ENCODE measurements around the gene CAMK1.

The CAMK1 gene

GRCh38 chr3:9727743-9728142 lies 42.0 kb downstream of the CAMK1 start:
- Histone ChIP-seq H3K36me3 (ENCODE audit: control insufficient read depth, insufficient read depth, low read length) (no peaks in the 10 kb centered on the region), H3K4me3 (ENCODE audit: low read depth, low read length) (no peak overlapping the region), H3K9ac (ENCODE audit: low read depth, low read length) (no peak overlapping the region), H3K9me3 (ENCODE audit: control insufficient read depth, insufficient read depth, low read length) (no peaks in the 10 kb centered on the region), H3K27me3 (ENCODE audit: control insufficient read depth, insufficient read depth, low read length) (no peaks in the 10 kb centered on the region), H3K4me1 (ENCODE audit: control insufficient read depth, insufficient read depth, low read length) (peaks cover 5% of the 10 kb centered on the region)

GRCh38 chr3:9727041-9727595 lies 42.6 kb downstream of the CAMK1 start:
- H3K36me3 ChIP-seq (ENCODE audit: control insufficient read depth, insufficient read depth, low read length): no peaks in the 10 kb centered on the region
- no peaks in the 10 kb centered on the region for H3K9me3 ChIP-seq (ENCODE audit: control insufficient read depth, insufficient read depth, low read length)
- no peaks in the 10 kb centered on the region for H3K27me3 ChIP-seq (ENCODE audit: control insufficient read depth, insufficient read depth, low read length)
- H3K4me3 ChIP-seq (ENCODE audit: low read depth, low read length): peak overlapping the region; percentile 39
- peaks cover 2% of the 10 kb centered on the region for H3K4me1 ChIP-seq (ENCODE audit: control insufficient read depth, insufficient read depth, low read length)
- H3K9ac ChIP-seq (ENCODE audit: low read depth, low read length): no peak overlapping the region

GRCh38 chr3:9725775-9726515 lies 43.8 kb downstream of the CAMK1 start:
- Histone ChIP-seq H3K36me3 (ENCODE audit: control insufficient read depth, insufficient read depth, low read length) (no peaks in the 10 kb centered on the region), H3K9ac (ENCODE audit: low read depth, low read length) (no peak overlapping the region), H3K27me3 (ENCODE audit: control insufficient read depth, insufficient read depth, low read length) (no peaks in the 10 kb centered on the region), H3K4me1 (ENCODE audit: control insufficient read depth, insufficient read depth, low read length) (peaks cover 2% of the 10 kb centered on the region), H3K9me3 (ENCODE audit: control insufficient read depth, insufficient read depth, low read length) (no peaks in the 10 kb centered on the region), H3K4me3 (ENCODE audit: low read depth, low read length) (no peak overlapping the region)

- H3K4me1 ChIP-seq (ENCODE audit: control insufficient read depth, insufficient read depth, low read length): peaks cover 2% of the 10 kb centered on the region
- H3K9me3 ChIP-seq (ENCODE audit: control insufficient read depth, insufficient read depth, low read length): no peaks in the 10 kb centered on the region
- H3K4me3 ChIP-seq (ENCODE audit: low read depth, low read length): no peak overlapping the region
- no peaks in the 10 kb centered on the region for H3K36me3 ChIP-seq (ENCODE audit: control insufficient read depth, insufficient read depth, low read length)
- no peaks in the 10 kb centered on the region for H3K27me3 ChIP-seq (ENCODE audit: control insufficient read depth, insufficient read depth, low read length)
- no peak overlapping the region for H3K9ac ChIP-seq (ENCODE audit: low read depth, low read length)
These were observed 48.1 kb downstream of the CAMK1 start for GRCh38 chr3:9721700-9722060.

- Histone ChIP-seq H3K27me3 (ENCODE audit: control insufficient read depth, insufficient read depth, low read length) (no peaks in the 10 kb centered on the region), H3K9ac (ENCODE audit: low read depth, low read length) (no peak overlapping the region), H3K4me1 (ENCODE audit: control insufficient read depth, insufficient read depth, low read length) (peaks cover 2% of the 10 kb centered on the region), H3K4me3 (ENCODE audit: low read depth, low read length) (no peak overlapping the region), H3K36me3 (ENCODE audit: control insufficient read depth, insufficient read depth, low read length) (no peaks in the 10 kb centered on the region), H3K9me3 (ENCODE audit: control insufficient read depth, insufficient read depth, low read length) (no peaks in the 10 kb centered on the region)
These were observed 48.6 kb downstream of the CAMK1 start for GRCh38 chr3:9721015-9721699.

GRCh38 chr3:9718118-9718517 lies 51.6 kb downstream of the CAMK1 start:
- Histone ChIP-seq H3K9ac (ENCODE audit: low read depth, low read length) (no peak overlapping the region), H3K27me3 (ENCODE audit: control insufficient read depth, insufficient read depth, low read length) (no peaks in the 10 kb centered on the region), H3K36me3 (ENCODE audit: control insufficient read depth, insufficient read depth, low read length) (no peaks in the 10 kb centered on the region), H3K4me1 (ENCODE audit: control insufficient read depth, insufficient read depth, low read length) (no peaks in the 10 kb centered on the region), H3K9me3 (ENCODE audit: control insufficient read depth, insufficient read depth, low read length) (no peaks in the 10 kb centered on the region), H3K4me3 (ENCODE audit: low read depth, low read length) (no peak overlapping the region)

GRCh38 chr3:9717563-9717962 lies 52.2 kb downstream of the CAMK1 start:
- Histone ChIP-seq H3K4me1 (ENCODE audit: control insufficient read depth, insufficient read depth, low read length) (no peaks in the 10 kb centered on the region), H3K27me3 (ENCODE audit: control insufficient read depth, insufficient read depth, low read length) (no peaks in the 10 kb centered on the region), H3K4me3 (ENCODE audit: low read depth, low read length) (no peak overlapping the region), H3K9ac (ENCODE audit: low read depth, low read length) (no peak overlapping the region), H3K9me3 (ENCODE audit: control insufficient read depth, insufficient read depth, low read length) (no peaks in the 10 kb centered on the region), H3K36me3 (ENCODE audit: control insufficient read depth, insufficient read depth, low read length) (no peaks in the 10 kb centered on the region)

- Histone ChIP-seq H3K27me3 (ENCODE audit: control insufficient read depth, insufficient read depth, low read length) (no peaks in the 10 kb centered on the region), H3K9ac (ENCODE audit: low read depth, low read length) (no peak overlapping the region), H3K4me1 (ENCODE audit: control insufficient read depth, insufficient read depth, low read length) (no peaks in the 10 kb centered on the region)
These were observed 52.8 kb downstream of the CAMK1 start for GRCh38 chr3:9716801-9717555.

GRCh38 chr3:9715764-9716437 lies 53.8 kb downstream of the CAMK1 start:
- Histone ChIP-seq H3K27me3 (ENCODE audit: control insufficient read depth, insufficient read depth, low read length) (no peaks in the 10 kb centered on the region), H3K4me3 (ENCODE audit: low read depth, low read length) (no peak overlapping the region), H3K9ac (ENCODE audit: low read depth, low read length) (no peak overlapping the region), H3K9me3 (ENCODE audit: control insufficient read depth, insufficient read depth, low read length) (no peaks in the 10 kb centered on the region), H3K36me3 (ENCODE audit: control insufficient read depth, insufficient read depth, low read length) (no peaks in the 10 kb centered on the region), H3K4me1 (ENCODE audit: control insufficient read depth, insufficient read depth, low read length) (no peaks in the 10 kb centered on the region)

More at GRCh38 chr3:9716801-9717555, 52.8 kb downstream of the CAMK1 start:
- Histone ChIP-seq H3K9me3 (ENCODE audit: control insufficient read depth, insufficient read depth, low read length) (no peaks in the 10 kb centered on the region), H3K36me3 (ENCODE audit: control insufficient read depth, insufficient read depth, low read length) (no peaks in the 10 kb centered on the region), H3K4me3 (ENCODE audit: low read depth, low read length) (no peak overlapping the region)

GRCh38 chr3:9715136-9715535 lies 54.6 kb downstream of the CAMK1 start:
- H3K27me3 ChIP-seq (ENCODE audit: control insufficient read depth, insufficient read depth, low read length): no peaks in the 10 kb centered on the region
- no peak overlapping the region for H3K4me3 ChIP-seq (ENCODE audit: low read depth, low read length)
- H3K36me3 ChIP-seq (ENCODE audit: control insufficient read depth, insufficient read depth, low read length): no peaks in the 10 kb centered on the region
- no peaks in the 10 kb centered on the region for H3K9me3 ChIP-seq (ENCODE audit: control insufficient read depth, insufficient read depth, low read length)
- H3K9ac ChIP-seq (ENCODE audit: low read depth, low read length): no peak overlapping the region
- no peaks in the 10 kb centered on the region for H3K4me1 ChIP-seq (ENCODE audit: control insufficient read depth, insufficient read depth, low read length)

- Histone ChIP-seq H3K9me3 (ENCODE audit: control insufficient read depth, insufficient read depth, low read length) (no peaks in the 10 kb centered on the region), H3K27me3 (ENCODE audit: control insufficient read depth, insufficient read depth, low read length) (no peaks in the 10 kb centered on the region), H3K4me1 (ENCODE audit: control insufficient read depth, insufficient read depth, low read length) (no peaks in the 10 kb centered on the region), H3K36me3 (ENCODE audit: control insufficient read depth, insufficient read depth, low read length) (no peaks in the 10 kb centered on the region), H3K9ac (ENCODE audit: low read depth, low read length) (no peak overlapping the region), H3K4me3 (ENCODE audit: low read depth, low read length) (no peak overlapping the region)
These were observed 56.6 kb downstream of the CAMK1 start for GRCh38 chr3:9713142-9713541.
